ENCODE data around the gene MEG3.

The MEG3 gene

DNA sequence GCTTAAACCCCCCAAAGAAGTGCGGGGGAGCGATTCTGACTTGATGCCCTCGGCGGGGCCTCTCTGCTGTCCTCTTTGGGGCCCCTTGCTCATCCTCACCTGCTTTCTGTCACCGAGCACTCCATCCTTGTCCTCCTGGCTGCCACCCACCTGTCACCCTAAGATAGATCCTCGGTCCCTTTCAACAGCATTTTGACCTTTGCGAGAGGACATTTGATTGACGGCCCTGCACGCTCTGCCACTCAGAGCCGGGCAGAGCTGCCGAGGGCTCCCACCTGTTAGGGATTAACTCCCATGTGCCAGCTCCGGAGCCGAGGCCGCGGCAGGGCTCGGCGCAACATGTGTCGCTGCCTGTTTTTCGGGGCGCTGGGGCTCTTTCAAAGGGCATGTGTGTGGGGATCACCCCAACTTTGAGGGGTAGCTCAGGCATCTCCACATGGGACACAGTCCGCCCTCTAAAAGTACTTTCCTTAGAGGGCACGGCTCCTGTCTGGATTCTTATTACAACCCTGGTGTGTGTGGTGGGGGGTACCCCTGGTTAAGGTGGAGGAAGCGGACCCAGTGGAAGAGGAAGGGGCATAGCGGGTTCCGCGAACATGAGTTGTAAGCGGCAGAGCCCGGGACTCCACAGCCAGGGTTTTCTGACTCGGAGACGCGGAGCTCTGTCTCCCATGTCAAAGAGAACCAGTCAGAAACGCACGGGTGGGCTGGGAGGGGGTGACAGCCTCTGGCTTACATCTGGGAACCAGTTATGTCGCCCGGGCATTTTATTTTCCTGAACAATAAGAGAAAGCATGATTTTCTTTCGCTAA is 811 bp upstream of the MEG3 start:
- TF ChIP-seq, protein P1, sequence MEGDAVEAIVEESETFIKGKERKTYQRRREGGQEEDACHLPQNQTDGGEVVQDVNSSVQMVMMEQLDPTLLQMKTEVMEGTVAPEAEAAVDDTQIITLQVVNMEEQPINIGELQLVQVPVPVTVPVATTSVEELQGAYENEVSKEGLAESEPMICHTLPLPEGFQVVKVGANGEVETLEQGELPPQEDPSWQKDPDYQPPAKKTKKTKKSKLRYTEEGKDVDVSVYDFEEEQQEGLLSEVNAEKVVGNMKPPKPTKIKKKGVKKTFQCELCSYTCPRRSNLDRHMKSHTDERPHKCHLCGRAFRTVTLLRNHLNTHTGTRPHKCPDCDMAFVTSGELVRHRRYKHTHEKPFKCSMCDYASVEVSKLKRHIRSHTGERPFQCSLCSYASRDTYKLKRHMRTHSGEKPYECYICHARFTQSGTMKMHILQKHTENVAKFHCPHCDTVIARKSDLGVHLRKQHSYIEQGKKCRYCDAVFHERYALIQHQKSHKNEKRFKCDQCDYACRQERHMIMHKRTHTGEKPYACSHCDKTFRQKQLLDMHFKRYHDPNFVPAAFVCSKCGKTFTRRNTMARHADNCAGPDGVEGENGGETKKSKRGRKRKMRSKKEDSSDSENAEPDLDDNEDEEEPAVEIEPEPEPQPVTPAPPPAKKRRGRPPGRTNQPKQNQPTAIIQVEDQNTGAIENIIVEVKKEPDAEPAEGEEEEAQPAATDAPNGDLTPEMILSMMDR (IDR thresholded peaks at IDR 0.05; ENCODE audit: insufficient read depth, missing control alignments): no peak
- DNase-seq (ENCODE audit: insufficient read length, low spot score): no peak
- no peak for FAIRE-seq

DNA sequence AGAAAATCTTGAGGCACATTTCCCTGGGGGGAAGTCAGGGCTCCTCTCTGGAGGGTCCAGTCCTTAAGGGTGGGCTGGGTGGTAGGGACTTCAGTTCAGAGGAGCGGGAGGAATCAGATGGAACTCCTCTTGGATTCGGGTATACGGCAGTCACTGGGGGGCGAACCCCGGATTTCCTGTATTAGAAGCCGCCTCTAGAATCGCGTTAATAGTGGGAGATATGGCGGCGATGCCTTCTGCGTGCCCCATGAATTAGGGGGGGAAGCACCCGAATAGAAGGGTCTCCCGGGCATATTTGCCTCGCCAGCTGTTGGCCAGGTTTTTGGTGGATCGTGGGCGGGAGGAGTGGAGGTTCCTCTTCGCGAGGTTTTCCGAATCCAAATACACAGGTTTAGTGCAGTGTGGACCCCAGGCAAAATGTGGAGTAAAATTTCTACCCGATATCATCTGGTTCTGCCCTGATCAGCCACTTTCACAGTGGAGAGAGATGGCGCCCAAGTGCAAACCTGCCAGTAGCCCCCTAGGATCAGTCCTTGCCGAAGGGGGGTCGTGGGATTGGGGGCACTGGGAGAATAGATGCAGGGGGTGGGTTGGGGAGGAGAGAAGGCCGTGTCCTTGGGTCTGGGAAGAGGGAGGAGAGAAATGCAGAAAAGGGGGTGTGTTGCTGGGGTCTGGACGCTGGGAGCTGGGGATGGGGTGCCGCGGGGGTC is 628 bp downstream of the MEG3 start:
- TF ChIP-seq, protein P1 (IDR thresholded peaks at IDR 0.05; ENCODE audit: insufficient read depth, missing control alignments): no peak
- DNase-seq (ENCODE audit: insufficient read length, low spot score) (no peak), FAIRE-seq (no peak)

DNA sequence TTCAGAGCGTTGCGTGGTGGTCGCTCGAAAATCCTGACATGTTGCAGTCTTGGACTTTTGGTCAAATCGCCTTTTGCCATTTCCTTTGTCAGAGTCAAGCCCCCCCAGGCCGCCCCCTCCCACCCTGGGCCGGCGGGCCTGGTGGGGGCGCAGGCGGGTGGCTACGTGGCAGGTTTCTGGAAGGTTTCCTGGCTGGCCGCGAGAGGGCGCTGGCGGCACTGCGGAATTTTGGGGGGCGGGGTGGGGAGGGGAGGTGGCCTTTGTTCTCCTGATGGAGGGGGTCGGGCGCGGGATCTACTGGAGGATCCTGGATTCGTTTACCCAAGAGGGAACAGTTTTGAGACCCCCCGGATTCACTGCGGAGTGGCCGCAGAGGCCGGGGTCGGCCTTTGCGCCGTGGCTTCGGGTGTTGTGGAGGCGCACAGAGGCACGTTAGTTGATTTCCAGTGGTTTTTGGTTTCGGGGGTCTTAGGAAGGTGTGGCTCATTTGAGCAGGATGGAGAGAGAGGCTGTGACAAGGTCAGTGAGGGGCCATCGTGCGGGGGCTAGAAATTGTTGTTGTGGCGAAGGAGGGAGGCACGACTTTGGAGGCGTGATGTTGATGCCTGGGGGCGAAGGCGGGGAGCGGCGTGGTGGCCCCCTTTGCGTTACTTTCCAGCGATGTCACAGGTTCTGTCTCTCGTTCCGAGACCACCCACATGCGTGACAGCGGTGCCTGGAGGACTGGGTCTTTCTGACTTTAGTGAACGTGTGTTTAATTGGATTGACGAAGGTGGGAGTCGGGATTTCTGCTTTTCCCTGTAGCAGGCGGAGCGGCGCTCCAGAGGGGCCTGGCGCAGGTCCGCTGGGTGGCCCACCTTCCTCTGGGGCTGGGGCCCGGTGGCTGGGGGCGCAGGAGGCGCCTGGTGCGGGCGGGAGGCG is 1.4 kb downstream of the MEG3 start:
- TF ChIP-seq, protein P1 (IDR thresholded peaks at IDR 0.05; ENCODE audit: insufficient read depth, missing control alignments): no peak
- FAIRE-seq (no peak), DNase-seq (ENCODE audit: insufficient read length, low spot score) (no peak)

DNA sequence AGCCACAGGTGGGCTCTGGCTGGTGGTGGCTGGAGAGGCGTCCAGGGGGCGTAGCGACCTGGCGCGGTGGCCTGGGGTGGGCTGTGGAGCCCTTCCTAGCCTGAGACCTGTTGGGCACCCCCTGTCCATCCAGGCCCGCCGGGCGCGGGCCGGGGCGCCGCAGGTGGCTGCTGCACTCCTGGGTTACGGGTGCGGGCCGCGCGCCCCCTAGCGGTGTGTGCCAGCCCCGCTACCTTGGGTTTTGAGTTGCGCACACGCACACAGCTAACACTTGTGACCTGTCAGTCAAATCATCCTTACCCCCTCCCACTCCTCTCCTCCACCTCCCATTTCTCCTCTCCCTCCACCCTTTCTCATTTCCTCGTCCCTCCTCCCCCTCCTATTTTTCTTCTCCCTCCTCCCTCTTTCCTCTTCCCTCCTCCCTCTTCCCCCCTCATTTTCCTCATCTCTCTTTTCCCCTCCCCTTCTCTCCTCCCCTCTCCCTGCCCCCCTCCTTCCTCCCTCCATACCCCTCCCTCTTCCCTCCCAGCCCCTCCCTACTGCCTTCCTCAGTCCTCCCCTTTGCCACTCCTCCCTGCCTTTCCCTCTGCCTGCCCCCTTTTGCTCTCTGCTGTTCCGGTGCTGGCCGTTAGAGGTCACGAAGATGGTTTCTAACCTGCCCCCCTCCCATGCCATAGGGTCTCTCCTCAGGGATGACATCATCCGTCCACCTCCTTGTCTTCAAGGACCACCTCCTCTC is 2.3 kb downstream of the MEG3 start:
- FAIRE-seq (no peak), DNase-seq (ENCODE audit: insufficient read length, low spot score) (no peak)

DNA sequence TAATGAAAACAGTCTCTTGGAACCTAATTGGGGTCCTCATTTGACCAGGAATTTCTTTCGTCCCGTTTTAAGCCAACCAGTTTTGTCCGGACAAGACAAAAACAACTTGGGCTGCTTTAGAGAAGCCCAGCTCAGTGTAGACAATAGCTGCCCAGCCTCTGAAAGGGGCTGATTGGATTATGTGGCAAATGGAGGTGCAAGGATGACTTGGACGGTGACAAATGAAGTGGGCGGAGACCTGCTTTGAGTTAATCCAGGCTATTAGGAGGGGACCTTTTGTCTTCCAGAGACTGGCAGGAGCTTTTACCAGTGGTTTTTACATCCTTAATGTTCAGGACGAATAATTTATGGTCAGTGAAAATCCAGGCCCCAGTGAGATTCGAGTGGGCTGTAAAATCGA is 4.8 kb downstream of the MEG3 start:
- TF ChIP-seq, protein P1 (IDR thresholded peaks at IDR 0.05; ENCODE audit: insufficient read depth, missing control alignments): no peak
- DNase-seq (ENCODE audit: insufficient read length, low spot score) (no peak), FAIRE-seq (no peak)

More for the DNA sequence above, 2.3 kb downstream of the MEG3 start:
- TF ChIP-seq, protein P1 (IDR thresholded peaks at IDR 0.05; ENCODE audit: insufficient read depth, missing control alignments): no peak

DNA sequence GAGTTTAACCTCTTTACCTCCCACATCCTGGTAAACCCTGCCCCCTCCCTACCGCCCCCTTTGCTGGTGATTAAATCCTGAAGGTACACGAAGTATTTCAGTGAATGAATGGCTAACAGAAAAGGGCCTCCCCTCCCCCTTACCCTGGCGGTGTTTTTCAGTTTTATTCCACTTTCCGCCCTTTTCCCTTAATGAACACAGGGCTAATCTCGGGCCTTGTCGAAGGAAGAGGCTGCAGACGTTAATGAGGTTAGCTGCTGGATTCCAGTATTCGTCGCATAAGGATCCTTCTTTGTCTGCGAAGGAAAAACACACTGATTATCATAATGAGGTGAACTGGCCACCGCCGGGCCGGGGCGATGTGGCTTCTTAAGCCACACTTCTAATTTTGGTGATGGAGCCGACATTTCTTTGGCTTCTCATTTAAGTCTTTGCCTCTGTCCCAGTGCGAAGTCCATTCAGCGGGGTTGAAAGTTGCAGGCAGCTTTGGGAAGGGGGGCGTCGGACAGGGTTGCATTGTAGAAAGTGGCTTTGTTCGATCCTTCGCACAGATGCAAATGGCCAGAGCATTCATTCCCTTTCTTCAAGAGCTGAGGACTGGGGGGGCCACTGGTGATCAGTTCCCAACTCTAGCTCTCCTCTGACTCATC is 6.5 kb downstream of the MEG3 start:
- FAIRE-seq (no peak), DNase-seq (ENCODE audit: insufficient read length, low spot score) (no peak)
- TF ChIP-seq, protein P1 (IDR thresholded peaks at IDR 0.05; ENCODE audit: insufficient read depth, missing control alignments): no peak

Data from D721Med (cell line).